Small intestine (tissue), 7 donors: ENCODE results near the gene CPA4. TPM values are rescaled to one million over a fixed set of nuclear protein-coding genes. Genes with fewer than 3 reads are reported as not detected.
A peak's percentile ranks its signal among the peaks of the same experiment; 100 is the strongest.

ENCODE experiments used
- DNase-seq, 2 donors: peaks; one replicate each; pipeline versions ENCODE4 v3.0.0 to v3.0.0-alpha.2; 2013
- FAIRE-seq: peaks from 2 replicates; lab custom pipeline; 2012; peaks lifted over from hg19 to GRCh38; lab: Jason Lieb, UNC
- H3K27ac ChIP-seq, 3 donors: one replicate each; pipeline ENCODE4 v1.5.1; 2013; ENCODE audit warnings: low read length in 2 of 3, mild to moderate bottlenecking in 2 of 3, control low read depth in 1 of 3, inconsistent platforms in 1 of 3, low read depth in 1 of 3, moderate library complexity in 1 of 3
- H3K27me3 ChIP-seq, 3 donors: one replicate each; pipeline ENCODE4 v1.6.1; 2013; ENCODE audit warnings: low read length in 3 of 3, inconsistent platforms in 1 of 3; ENCODE audit not compliant: control insufficient read depth in 3 of 3, insufficient read depth in 3 of 3
- H3K36me3 ChIP-seq, 3 donors: one replicate each; pipeline ENCODE4 v1.6.1; 2013; ENCODE audit warnings: low read length in 3 of 3, inconsistent platforms in 1 of 3, low read depth in 1 of 3, mild to moderate bottlenecking in 1 of 3, moderate library complexity in 1 of 3; ENCODE audit not compliant: control insufficient read depth in 3 of 3, insufficient read depth in 2 of 3
- H3K4me1 ChIP-seq, 3 donors: one replicate each; pipeline ENCODE4 v1.6.1; 2013; ENCODE audit warnings: low read length in 2 of 3, inconsistent platforms in 1 of 3, low read depth in 1 of 3, mild to moderate bottlenecking in 1 of 3, moderate library complexity in 1 of 3; ENCODE audit not compliant: control insufficient read depth in 3 of 3, insufficient read depth in 2 of 3
- H3K4me3 ChIP-seq, 3 donors: one replicate each; pipeline ENCODE4 v1.5.1; 2013; ENCODE audit warnings: low read length in 3 of 3, control low read depth in 1 of 3, inconsistent platforms in 1 of 3, low read depth in 1 of 3, mild to moderate bottlenecking in 1 of 3, moderate library complexity in 1 of 3
- H3K9me3 ChIP-seq, 2 donors: one replicate each; pipeline ENCODE4 v1.6.1; 2013; ENCODE audit warnings: low read depth in 1 of 2, low read length in 1 of 2; ENCODE audit not compliant: control insufficient read depth in 2 of 2, insufficient read depth in 1 of 2
- WGBS, 3 donors: extraction: QIAGEN DNeasy Blood & Tissue Kit; methylation state at CpG; one replicate each; pipeline ENCODE4 v1.1.7; 2013; 5-methylcytosine and 5-hydroxymethylcytosine counted together
- polyA plus RNA-seq, 4 donors: library from polyadenylated mRNA; stranded (reverse) in 3 of 4; unstranded in 1 of 4; fragments of 200-250 nt in 3 of 4; fragments of 120-200 nt in 1 of 4; gene quantifications; one replicate each; pipeline versions ENCODE4 v1.2.1 to v1.2.3, GENCODE V29; 2013
- donor health status: healthy with polysubstance abuse.
- donor health status: control.
- donor health status: control.
- donor health status: Bipolar disorder and iron deficiency.
- donor health status: healthy.

Gene CPA4
- polyA plus RNA-seq, 4 donors, result 0.09 to 0.21 TPM; not detected in 2

DNA sequence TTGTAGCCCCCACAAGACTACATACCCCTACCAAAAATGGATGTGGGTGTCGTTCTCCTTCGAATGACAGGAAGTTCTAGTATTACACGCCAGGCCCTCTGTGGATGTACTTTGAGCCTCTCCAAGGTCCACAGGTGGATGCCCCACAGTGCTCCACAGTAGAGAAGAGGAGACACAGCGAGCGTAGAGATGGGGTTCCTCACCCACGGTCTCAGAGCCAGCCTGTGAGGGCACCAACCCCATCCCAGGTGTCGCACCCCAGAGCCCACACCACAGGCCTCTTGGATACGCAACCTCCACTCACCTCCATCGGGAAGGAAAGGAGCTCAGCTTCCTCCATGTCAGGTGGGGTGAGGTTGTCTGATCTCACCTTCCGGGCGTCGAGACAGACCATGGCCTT lies 54.0 kb downstream of the CPA4 start:
- 84 to 89% (median 85%) methylated on average over 12 of the region's 12 CpGs for WGBS, 3 donors
- Histone ChIP-seq H3K27me3 (peaks cover 0 to 3% (median 0%) of the 10 kb centered on the region in 3 donors), H3K27ac (no peak overlapping the region), H3K36me3 (no peaks in the 10 kb centered on the region), H3K9me3 (peaks cover 0 to under 1% of the 10 kb centered on the region in 2 donors), H3K4me1 (peaks cover 0 to 15% (median 2%) of the 10 kb centered on the region in 3 donors), H3K4me3 (no peak overlapping the region)
- FAIRE-seq (no peak), DNase-seq (no peak)

DNA sequence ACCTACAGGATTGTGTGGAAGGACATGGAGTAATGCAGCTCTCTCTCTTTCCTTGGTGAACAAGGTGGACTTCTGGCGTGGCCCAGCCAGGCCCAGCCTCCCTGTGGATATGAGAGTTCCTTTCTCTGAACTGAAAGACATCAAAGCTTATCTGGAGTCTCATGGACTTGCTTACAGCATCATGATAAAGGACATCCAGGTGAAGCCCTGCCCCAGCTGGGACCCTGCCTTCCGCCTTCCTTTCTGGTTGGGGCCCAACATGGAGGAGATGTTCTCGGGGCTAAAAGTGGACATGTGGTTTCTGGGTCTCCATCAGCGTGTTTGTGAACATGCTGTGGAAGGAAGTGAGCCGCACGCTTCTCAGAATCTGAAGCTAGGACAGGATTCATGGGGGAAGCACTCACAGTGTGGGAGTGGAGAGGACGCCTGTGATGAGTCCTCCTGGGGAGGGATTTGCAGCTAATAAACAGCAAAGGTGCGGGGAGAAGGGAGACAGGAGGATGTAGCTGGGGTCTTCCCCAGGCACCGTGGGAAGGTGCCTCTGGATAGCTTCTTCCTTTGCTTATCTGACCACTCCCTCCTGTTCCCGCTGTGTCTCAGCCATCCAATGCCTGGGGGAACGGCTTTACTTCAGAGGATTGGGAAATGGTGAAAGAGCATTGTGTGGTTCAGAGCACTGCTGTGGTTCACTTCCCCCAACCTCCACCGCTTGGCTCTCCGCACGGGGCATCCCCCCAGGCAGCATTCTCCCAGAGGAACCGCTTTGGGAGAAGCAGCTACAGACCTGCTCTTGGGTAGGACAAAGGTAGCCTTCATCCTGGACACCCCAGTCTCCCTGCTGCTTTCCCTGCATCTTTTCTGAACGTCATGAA lies 57.2 kb downstream of the CPA4 start:
- H3K4me3 ChIP-seq, result no peak overlapping the region
- H3K9me3 ChIP-seq, result no peaks in the 10 kb centered on the region
- FAIRE-seq (no peak), DNase-seq (no peak)
- H3K36me3 ChIP-seq, result no peaks in the 10 kb centered on the region
- WGBS, 3 donors, result 66 to 75% (median 72%) methylated on average over 16 of the region's 16 CpGs
- H3K4me1 ChIP-seq, result peaks cover 0 to 21% (median 2%) of the 10 kb centered on the region in 3 donors
- H3K27ac ChIP-seq, result peak overlapping the region in 1 of 3 donors; percentile 28
- H3K27me3 ChIP-seq, result peaks cover 0 to 3% (median 0%) of the 10 kb centered on the region in 3 donors

DNA sequence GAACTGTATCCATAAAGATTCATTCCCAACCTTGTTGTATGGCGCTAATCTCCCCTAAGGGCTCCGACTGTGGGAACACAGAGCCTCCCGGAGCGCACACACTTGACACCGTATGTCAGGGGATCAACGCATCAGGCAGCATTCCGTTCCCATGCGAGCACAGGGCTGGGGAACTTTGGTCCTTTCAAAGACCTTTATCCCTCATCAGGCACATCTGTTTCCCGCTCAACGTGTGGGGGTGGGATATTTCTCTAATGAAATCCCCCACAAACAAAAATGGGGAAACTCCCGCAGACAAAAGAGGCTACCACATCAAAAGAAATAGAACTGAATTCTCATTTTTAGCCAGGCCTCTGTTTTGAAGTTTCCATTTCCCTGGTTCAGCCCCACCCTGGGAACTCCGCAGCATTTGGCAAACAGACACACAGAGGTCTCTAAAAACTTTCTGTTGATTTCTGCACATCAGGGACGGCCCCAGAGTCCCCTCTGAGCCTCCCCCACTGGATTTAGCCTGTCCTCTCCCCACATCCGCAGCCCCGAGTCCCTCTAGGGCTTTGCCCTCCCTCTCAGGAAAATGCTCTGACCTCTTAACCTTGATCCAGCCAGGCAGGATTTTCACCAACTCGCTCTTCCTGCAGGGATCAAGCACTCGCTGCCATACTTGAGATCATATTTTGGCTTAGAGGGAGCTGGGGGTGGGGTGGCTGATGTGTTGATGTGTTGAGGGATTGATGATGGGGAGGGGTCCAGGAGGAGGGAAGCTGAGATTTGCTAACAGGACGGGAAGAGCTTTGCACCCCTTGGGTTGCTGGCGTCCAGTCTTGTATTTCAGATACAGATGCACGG lies 58.2 kb downstream of the CPA4 start:
- WGBS, 3 donors, result 42 to 52% (median 45%) methylated on average over 20 of the region's 20 CpGs
- FAIRE-seq, result no peak
- no peak overlapping the region for H3K4me3 ChIP-seq
- H3K9me3 ChIP-seq, result no peaks in the 10 kb centered on the region
- peaks cover 0 to 3% (median 0%) of the 10 kb centered on the region in 3 donors for H3K27me3 ChIP-seq
- peaks cover 0 to 26% (median 2%) of the 10 kb centered on the region in 3 donors for H3K4me1 ChIP-seq
- peak overlapping the region in 2 of 3 donors; percentile 39 to 76 for H3K27ac ChIP-seq
- DNase-seq, result peak in 1 of 2 donors; percentile 31
- H3K36me3 ChIP-seq, result no peaks in the 10 kb centered on the region

DNA sequence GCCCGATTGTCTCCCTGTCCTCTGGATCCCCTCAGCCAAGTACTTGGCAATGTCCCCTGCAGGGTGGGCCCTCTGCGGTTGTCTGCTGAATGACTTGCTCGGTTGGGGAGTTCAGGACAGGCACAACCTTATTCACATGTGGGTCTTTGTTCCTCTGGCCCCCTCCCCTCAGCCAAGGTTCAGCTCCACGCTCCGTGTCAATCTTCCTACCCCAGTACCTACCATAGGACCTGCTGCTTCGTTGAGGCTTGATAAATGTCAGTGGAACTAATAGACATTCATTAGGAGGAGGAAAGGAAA lies 58.8 kb downstream of the CPA4 start:
- WGBS, 3 donors, result 73 to 87% (median 81%) methylated on average over 6 of the region's 6 CpGs
- Histone ChIP-seq H3K9me3 (no peaks in the 10 kb centered on the region), H3K4me3 (no peak overlapping the region), H3K4me1 (peaks cover 0 to 31% (median 2%) of the 10 kb centered on the region in 3 donors), H3K36me3 (no peaks in the 10 kb centered on the region), H3K27ac (peak overlapping the region in 2 of 3 donors; percentile 39 to 76), H3K27me3 (peaks cover 0 to 3% (median 0%) of the 10 kb centered on the region in 3 donors)
- DNase-seq (no peak), FAIRE-seq (no peak)

DNA sequence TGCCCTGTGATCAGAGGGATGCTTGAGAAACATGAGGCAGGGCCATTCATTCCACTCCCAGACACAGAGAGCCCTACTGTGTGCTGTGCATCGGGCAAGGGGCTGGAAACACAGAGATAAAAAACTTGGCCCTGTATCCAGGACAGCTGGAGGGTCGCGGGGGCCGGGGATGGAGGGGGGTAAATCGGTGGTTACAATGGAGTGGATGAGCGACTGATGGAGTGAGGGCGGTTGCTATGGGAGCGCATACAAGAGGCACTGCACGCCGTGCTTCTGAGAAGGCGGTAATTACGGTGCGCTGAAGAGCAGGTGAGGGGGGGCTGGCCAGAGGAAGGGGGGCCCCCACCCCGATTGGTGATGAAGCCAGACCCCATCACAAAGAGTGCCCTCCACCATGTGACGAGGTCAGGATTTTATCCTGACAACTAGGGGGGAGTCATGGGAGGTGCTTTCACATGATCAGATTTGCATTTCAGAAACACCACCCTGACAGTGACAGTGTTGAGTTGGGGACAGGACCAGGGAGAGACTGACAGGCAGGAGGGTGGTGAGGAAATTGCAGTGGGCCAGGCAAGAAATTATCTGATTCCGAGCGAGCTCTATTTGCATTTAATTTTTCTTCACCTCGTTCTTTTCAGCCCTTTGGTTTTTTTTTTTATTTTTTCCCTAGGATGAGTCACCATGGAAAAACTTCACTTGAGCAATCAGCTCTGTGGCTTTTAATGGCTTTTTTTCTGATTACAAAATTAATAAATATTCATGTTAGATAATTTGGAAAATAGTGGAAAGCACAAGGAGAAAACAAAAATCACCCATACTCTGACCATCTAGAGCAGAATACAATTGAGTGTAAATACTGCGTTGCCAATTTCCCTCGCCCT lies 59.5 kb downstream of the CPA4 start:
- Histone ChIP-seq H3K4me1 (peaks cover 0 to 35% (median 2%) of the 10 kb centered on the region in 3 donors), H3K27me3 (peaks cover 0 to 3% (median 0%) of the 10 kb centered on the region in 3 donors), H3K36me3 (no peaks in the 10 kb centered on the region), H3K27ac (peak overlapping the region in 2 of 3 donors; percentile 47 to 76), H3K4me3 (no peak overlapping the region), H3K9me3 (no peaks in the 10 kb centered on the region)
- FAIRE-seq (no peak), DNase-seq (peak in 1 of 2 donors; percentile 47)
- WGBS, 3 donors, result 51 to 58% (median 55%) methylated on average over 20 of the region's 20 CpGs

DNA sequence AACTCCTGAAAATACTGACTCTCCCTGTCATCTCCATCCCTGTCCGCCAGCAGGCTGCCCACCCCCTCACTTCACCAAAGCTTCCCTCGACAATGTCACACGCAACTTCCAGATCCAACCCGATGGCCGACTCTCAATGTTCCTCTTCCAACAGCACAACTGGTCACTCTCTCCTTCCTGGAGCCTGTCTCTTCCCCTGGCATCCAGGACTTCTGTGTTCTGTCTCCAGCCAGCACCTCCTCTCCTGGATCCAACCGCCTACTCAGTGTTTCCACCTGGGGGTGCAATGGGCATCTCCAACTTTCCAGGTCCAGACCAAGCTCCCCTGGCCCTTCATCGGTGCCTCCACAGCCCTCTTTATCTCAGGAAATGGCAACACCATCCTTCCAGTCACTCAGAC lies 60.2 kb downstream of the CPA4 start:
- Histone ChIP-seq H3K27ac (peak overlapping the region in 1 of 3 donors; percentile 33), H3K4me1 (peaks cover 0 to 35% (median 2%) of the 10 kb centered on the region in 3 donors), H3K9me3 (no peaks in the 10 kb centered on the region), H3K4me3 (no peak overlapping the region), H3K27me3 (peaks cover 0 to 3% (median 0%) of the 10 kb centered on the region in 3 donors), H3K36me3 (no peaks in the 10 kb centered on the region)
- DNase-seq (no peak), FAIRE-seq (no peak)
- 89 to 90% (median 90%) methylated on average over 7 of the region's 7 CpGs for whole genome bisulfite sequencing, 3 donors

DNA sequence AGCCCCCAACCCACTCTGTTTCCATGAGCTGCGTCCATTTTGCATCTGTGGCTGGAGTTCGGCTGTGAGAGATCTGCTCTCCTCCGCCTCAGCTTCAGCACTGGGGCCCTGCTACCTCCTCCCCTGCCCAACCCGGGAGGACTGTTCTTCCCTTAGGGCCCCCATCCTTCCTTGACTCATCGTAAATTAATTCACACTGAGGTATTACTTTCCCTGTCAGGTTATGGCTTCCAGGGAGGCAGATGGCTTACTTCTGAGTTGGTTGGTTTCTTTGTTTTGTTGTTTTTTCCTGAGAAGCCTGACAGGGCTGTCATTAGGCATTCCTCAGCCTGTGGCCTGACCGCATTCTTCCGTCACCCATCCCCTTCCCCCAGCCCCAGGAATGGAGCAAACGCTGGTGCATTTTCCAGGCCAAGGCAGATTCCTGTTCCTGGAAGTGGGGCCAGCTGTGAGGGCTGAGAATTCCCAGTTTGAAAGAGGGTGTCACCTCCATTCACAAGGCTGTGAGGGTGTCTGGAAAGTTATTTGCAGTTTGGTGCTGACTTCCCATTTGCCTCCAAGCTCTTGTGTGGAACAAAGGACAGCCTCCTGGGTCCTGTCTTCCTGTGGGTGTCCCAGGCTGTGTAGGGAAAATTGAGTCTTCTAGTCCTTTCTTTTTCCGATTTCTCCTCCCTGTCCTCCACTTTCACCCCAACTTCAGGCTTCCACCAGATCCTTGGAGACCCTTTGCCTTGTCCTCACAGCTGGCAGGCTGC lies 63.3 kb downstream of the CPA4 start:
- 59 to 81% (median 73%) methylated on average over 9 of the region's 9 CpGs for WGBS, 3 donors
- Histone ChIP-seq H3K4me1 (peaks cover 0 to 27% (median 2%) of the 10 kb centered on the region in 3 donors), H3K36me3 (no peaks in the 10 kb centered on the region), H3K27me3 (peaks cover 0 to 3% (median 0%) of the 10 kb centered on the region in 3 donors), H3K9me3 (peaks cover 0 to 25% of the 10 kb centered on the region in 2 donors), H3K4me3 (no peak overlapping the region), H3K27ac (peak overlapping the region; percentile 8 to 90 (median 75))
- peak in 1 of 2 donors; percentile 62 for DNase-seq
- no peak for FAIRE-seq
